SK-N-SH treated with all-trans-retinoic acid at 6 μM for 48 hours (cell line): ENCODE measurements around the gene CTSE.
"Not testable (repeated sequence)": the region's sequence is repeated elsewhere in the genome, so short reads cannot be mapped to it uniquely, and the experiment has no call there.

Source experiments
- ATAC-seq: fragments of 200-7000 bp; cut with Tn5 transposase; 3 replicates; pipeline ENCODE4 v1.9.1; 2020; ENCODE audit warnings: mild to moderate bottlenecking, moderate library complexity
- BACH2 ChIP-seq: fragments of 250-450 bp; sonication (Bioruptor Pico); IDR thresholded peaks from 2 replicates; pipeline ENCODE4 v1.9.0; 2021; ENCODE audit warnings: mild to moderate bottlenecking, borderline replicate concordance
- CREB5 ChIP-seq: fragments of 250-450 bp; sonication (Bioruptor Pico); IDR thresholded peaks from 2 replicates; pipeline ENCODE4 v1.5.1; 2020; ENCODE audit warnings: low read depth, mild to moderate bottlenecking, moderate library complexity
- CSRNP3 ChIP-seq: fragments of 250-450 bp; sonication (Bioruptor Pico); IDR thresholded peaks from 2 replicates; pipeline ENCODE4 v1.5.1; 2021; ENCODE audit warnings: mild to moderate bottlenecking, moderate library complexity
- ESRRG ChIP-seq: fragments of 250-450 bp; sonication (Bioruptor Pico); IDR thresholded peaks from 2 replicates; pipeline ENCODE4 v1.6.1; 2021; ENCODE audit warnings: mild to moderate bottlenecking
- OSR1 ChIP-seq: fragments of 250-450 bp; sonication (Bioruptor Pico); IDR thresholded peaks from 2 replicates; pipeline ENCODE4 v1.8.0; 2022; ENCODE audit warnings: moderate library complexity, mild to moderate bottlenecking, inconsistent platforms
- POU6F1 ChIP-seq: fragments of 250-450 bp; sonication (Bioruptor Pico); IDR thresholded peaks from 2 replicates; pipeline ENCODE4 v1.8.0; 2021; ENCODE audit warnings: low read depth, mild to moderate bottlenecking, moderate library complexity, borderline replicate concordance
- PPARA ChIP-seq: fragments of 250-450 bp; sonication (Bioruptor Pico); IDR thresholded peaks from 2 replicates; pipeline ENCODE4 v1.5.0; 2020; ENCODE audit warnings: mild to moderate bottlenecking, borderline replicate concordance
- RARB ChIP-seq: fragments of 250-450 bp; sonication (Bioruptor Pico); IDR thresholded peaks from 2 replicates; pipeline ENCODE4 v1.8.0; 2021; ENCODE audit warnings: mild to moderate bottlenecking, moderate library complexity
- SNAI2 ChIP-seq: fragments of 250-450 bp; sonication (Bioruptor Pico); IDR thresholded peaks from 2 replicates; pipeline ENCODE4 v1.5.0; 2020; ENCODE audit warnings: mild to moderate bottlenecking, moderate library complexity
- TOX ChIP-seq: fragments of 250-450 bp; sonication (Bioruptor Pico); IDR thresholded peaks from 2 replicates; pipeline ENCODE4 v1.8.0; 2021; ENCODE audit warnings: mild to moderate bottlenecking, moderate library complexity, borderline replicate concordance
- TSHZ2 ChIP-seq: fragments of 250-450 bp; sonication (Bioruptor Pico); IDR thresholded peaks from 2 replicates; pipeline ENCODE4 v1.5.0; 2020; ENCODE audit warnings: mild to moderate bottlenecking, moderate library complexity
- ZC3H10 ChIP-seq: fragments of 250-450 bp; sonication (Bioruptor Pico); IDR thresholded peaks from 2 replicates; pipeline ENCODE4 v1.5.1; 2021; ENCODE audit warnings: mild to moderate bottlenecking, moderate library complexity
- ZFP3 ChIP-seq: fragments of 250-450 bp; sonication (Bioruptor Pico); IDR thresholded peaks from 2 replicates; pipeline ENCODE4 v1.5.0; 2020; ENCODE audit warnings: mild to moderate bottlenecking, moderate library complexity
- ZFP30 ChIP-seq: fragments of 450-650 bp; formaldehyde crosslinking; IDR thresholded peaks from 2 replicates; pipeline ENCODE4 v1.5.0; 2022; ENCODE audit warnings: mild to moderate bottlenecking, moderate library complexity
- ZNF565 ChIP-seq: fragments of 450-650 bp; formaldehyde crosslinking; conservative IDR thresholded peaks from 2 replicates; pipeline ENCODE4 v1.5.0; 2020; ENCODE audit warnings: low read depth, mild to moderate bottlenecking, moderate library complexity
- ZNF70 ChIP-seq: fragments of 450-650 bp; formaldehyde crosslinking; IDR thresholded peaks from 2 replicates; pipeline ENCODE4 v1.5.0; 2020; ENCODE audit warnings: mild to moderate bottlenecking, moderate library complexity
- ZNF8 ChIP-seq: fragments of 450-650 bp; formaldehyde crosslinking; IDR thresholded peaks from 2 replicates; pipeline ENCODE4 v1.5.0; 2020; ENCODE audit warnings: mild to moderate bottlenecking, moderate library complexity

CTSE gene

GRCh38 chr1:206000641-206001339 lies 22.9 kb downstream of the CTSE start (continued):
- TF ChIP-seq POU6F1 (no peak), ZFP3 (CRISPR knock-in tag) (no peak), CSRNP3 (CRISPR knock-in tag) (no peak), OSR1 (no peak), TOX (CRISPR knock-in tag) (no peak), ZNF70 (CRISPR knock-in tag) (no peak), PPARA (no peak), SNAI2 (no peak), ZNF565 (CRISPR knock-in tag) (no peak)
- TF ChIP-seq, all 23 proteins: peak for 0

- no peak for TF ChIP-seq POU6F1
- TF ChIP-seq TSHZ2 = no peak
- no peak for TF ChIP-seq ZNF565 (CRISPR knock-in tag)
- TF ChIP-seq ZNF8 (CRISPR knock-in tag) = no peak
- no peak for ATAC-seq
These were observed 25.0 kb downstream of the CTSE start for GRCh38 chr1:205998457-205999241.

- ATAC-seq = not testable (repeated sequence)
These were observed 27.1 kb downstream of the CTSE start for GRCh38 chr1:205996641-205997040.

GRCh38 chr1:205994346-205994745 lies 29.3 kb downstream of the CTSE start:
- no peak for ATAC-seq
- no peak for TF ChIP-seq CREB5
- no peak for TF ChIP-seq BACH2 (CRISPR knock-in tag)
- no peak for TF ChIP-seq RARB
- no peak for TF ChIP-seq POU6F1
- TF ChIP-seq ZFP30 = no peak
- no peak for TF ChIP-seq TSHZ2
- TF ChIP-seq ESRRG = no peak
- no peak for TF ChIP-seq CSRNP3 (CRISPR knock-in tag)
- no peak for TF ChIP-seq ZC3H10 (CRISPR knock-in tag)
- TF ChIP-seq OSR1 = no peak
- TF ChIP-seq PPARA = no peak
- TF ChIP-seq ZNF565 (CRISPR knock-in tag) = no peak
- no peak for TF ChIP-seq ZNF70 (CRISPR knock-in tag)
